Calu3 (cell line): ENCODE data around the gene CCDC18. TPM values are rescaled to one million over a fixed set of nuclear protein-coding genes. Genes with fewer than 3 reads are reported as not detected.

Source experiments
- BruUV-seq: library from RNA; stranded (reverse); fragments of 400-500 nt; replicated peaks from 2 replicates; lab custom pipeline; 2021; lab: Mats Ljungman, UMichigan
- CTCF ChIA-PET: fragments of 300-600 bp; sonication (Branson Sonifier 250); formaldehyde crosslinking; loops from one replicate; lab custom pipeline; 2022; ENCODE audit warnings: antibody characterized with exemption; lab: Charles Lee
- DNase-seq: peaks from one replicate; pipeline ENCODE4 v3.0.0; 2022
- H3K27ac Mint-ChIP-seq: one replicate; pipeline ENCODE4 v1.8.0; 2022; ENCODE audit warnings: mixed read lengths; ENCODE audit not compliant: unreplicated experiment
- H3K27me3 Mint-ChIP-seq: one replicate; pipeline ENCODE4 v1.8.0; 2022; ENCODE audit warnings: mixed read lengths; ENCODE audit not compliant: unreplicated experiment
- H3K36me3 Mint-ChIP-seq: one replicate; pipeline ENCODE4 v1.8.0; 2022; ENCODE audit warnings: mild to moderate bottlenecking, moderate library complexity, mixed read lengths; ENCODE audit not compliant: insufficient read depth, unreplicated experiment
- H3K4me1 Mint-ChIP-seq: one replicate; pipeline ENCODE4 v1.8.0; 2022; ENCODE audit warnings: mild to moderate bottlenecking, low read depth, mixed read lengths; ENCODE audit not compliant: unreplicated experiment
- H3K4me3 Mint-ChIP-seq: one replicate; pipeline ENCODE4 v1.8.0; 2022; ENCODE audit warnings: mild to moderate bottlenecking, low read depth, moderate library complexity, mixed read lengths; ENCODE audit not compliant: unreplicated experiment
- H3K9me3 Mint-ChIP-seq: one replicate; pipeline ENCODE4 v1.8.0; 2022; ENCODE audit warnings: low read depth, mixed read lengths; ENCODE audit not compliant: unreplicated experiment
- intact Hi-C: fragments of 100-400 bp; cut with micrococcal nuclease; formaldehyde crosslinking; loops from one replicate; pipeline ENCODE4 v1.10.0; 2022; ENCODE audit not compliant: unreplicated experiment
- total RNA-seq: library from RNA; stranded (reverse); gene quantifications from 2 replicates; pipeline ENCODE4 v1.2.3, GENCODE V29; 2022
- TF ChIP-seq, protein P1 (sequence below): fragments of 200-600 bp; IDR thresholded peaks from one replicate; pipeline ENCODE4 v1.8.0; 2022; ENCODE audit warnings: antibody characterized with exemption; ENCODE audit not compliant: unreplicated experiment

The CCDC18 gene
- total RNA-seq, 1 experiment from 2014 or later = 22.7 TPM

DNA sequence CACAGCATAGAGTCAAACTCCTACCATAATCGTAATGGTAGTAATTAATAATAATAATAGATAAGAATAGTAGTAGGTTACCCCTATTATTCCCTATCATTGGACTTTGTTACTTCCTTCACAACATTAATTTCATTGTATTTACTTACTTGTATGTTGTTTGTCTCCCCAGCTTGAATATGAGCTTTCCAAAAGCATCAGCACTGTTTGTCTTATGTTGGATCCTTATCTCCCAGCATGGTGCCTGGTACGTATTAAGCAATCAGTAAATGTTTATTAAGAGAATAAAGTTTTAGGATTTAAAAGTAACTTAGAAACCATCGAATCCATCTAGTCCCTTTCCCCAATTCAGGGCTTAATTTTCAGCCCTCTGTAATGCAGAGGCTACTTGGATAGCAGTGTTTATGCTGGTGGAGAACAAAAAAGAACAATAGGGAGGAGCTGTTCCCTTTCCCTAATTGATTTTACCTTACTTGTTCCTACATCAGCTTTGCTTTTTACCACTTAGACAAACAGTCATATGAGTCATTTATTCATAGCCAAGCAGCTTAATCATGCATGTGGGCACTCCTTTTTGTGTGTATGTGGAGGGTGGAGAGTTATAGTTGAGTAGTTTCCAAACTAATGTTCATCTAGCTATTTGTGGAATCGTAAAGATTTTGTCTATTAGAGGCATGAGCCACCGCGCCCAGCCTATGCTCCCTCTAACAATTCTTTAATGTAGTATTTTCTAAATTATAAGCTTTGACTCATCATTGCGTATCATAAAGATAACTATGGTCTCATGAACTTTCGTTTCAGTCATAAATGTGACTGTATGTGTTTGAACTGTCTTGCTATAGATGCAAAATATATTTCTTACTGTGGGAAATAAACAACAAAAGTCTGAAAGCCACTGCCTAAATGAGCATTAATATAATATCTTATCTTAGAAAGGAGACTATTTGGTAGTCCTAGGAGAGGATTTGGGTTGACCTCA, 144.3 kb downstream of the CCDC18 start:
- Mint-ChIP-seq H3K4me1 (peaks cover 39% of the 10 kb centered on the region), H3K9me3 (peaks cover 4% of the 10 kb centered on the region), H3K4me3 (no peak overlapping the region), H3K27ac (peak overlapping the region; percentile 35), H3K36me3 (no peaks in the 10 kb centered on the region), H3K27me3 (no peaks in the 10 kb centered on the region)
- CTCF ChIA-PET = interaction anchor here (1.1 to 2.0 kb wide), 5 partner anchors 14 to 520 kb away, joined by 3 to 9 read pairs (median 7); partner anchors contain the start of gene DR1
- BruUV-seq = no TSS peak
- intact Hi-C loops = no loop called here
- peak; percentile 15 for DNase-seq
- TF ChIP-seq, protein P1, sequence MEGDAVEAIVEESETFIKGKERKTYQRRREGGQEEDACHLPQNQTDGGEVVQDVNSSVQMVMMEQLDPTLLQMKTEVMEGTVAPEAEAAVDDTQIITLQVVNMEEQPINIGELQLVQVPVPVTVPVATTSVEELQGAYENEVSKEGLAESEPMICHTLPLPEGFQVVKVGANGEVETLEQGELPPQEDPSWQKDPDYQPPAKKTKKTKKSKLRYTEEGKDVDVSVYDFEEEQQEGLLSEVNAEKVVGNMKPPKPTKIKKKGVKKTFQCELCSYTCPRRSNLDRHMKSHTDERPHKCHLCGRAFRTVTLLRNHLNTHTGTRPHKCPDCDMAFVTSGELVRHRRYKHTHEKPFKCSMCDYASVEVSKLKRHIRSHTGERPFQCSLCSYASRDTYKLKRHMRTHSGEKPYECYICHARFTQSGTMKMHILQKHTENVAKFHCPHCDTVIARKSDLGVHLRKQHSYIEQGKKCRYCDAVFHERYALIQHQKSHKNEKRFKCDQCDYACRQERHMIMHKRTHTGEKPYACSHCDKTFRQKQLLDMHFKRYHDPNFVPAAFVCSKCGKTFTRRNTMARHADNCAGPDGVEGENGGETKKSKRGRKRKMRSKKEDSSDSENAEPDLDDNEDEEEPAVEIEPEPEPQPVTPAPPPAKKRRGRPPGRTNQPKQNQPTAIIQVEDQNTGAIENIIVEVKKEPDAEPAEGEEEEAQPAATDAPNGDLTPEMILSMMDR = no peak

Other genes starting within 250 kb of the CCDC18 start
- gene DIPK1A, start 219.3 kb upstream of the CCDC18 start, total RNA-seq = 4.2 and 4.9 TPM in 2 replicates
- 46.6 and 47.1 TPM in 2 replicates for gene MTF2, start 101.4 kb upstream of the CCDC18 start, total RNA-seq
- gene TMED5, start 311 bp upstream of the CCDC18 start, total RNA-seq = 66.1 and 68.0 TPM in 2 replicates
- 51.1 and 51.5 TPM in 2 replicates for gene DR1, start 165.2 kb downstream of the CCDC18 start, total RNA-seq